ENCODE results near the gene ITPKA. TPM values are rescaled to one million over a fixed set of nuclear protein-coding genes. Genes with fewer than 3 reads are reported as not detected.

Gene ITPKA
- total RNA-seq, 3 donors from 2014 or later = 0.15 TPM; not detected in 2

GRCh38 chr15:41546851-41547786 lies 53.4 kb downstream of the ITPKA start:
- intact Hi-C loops (cut with DNase I; ENCODE audit: low total_unique reads) = no loop called here
- TF ChIP-seq POLR2AphosphoS5 (IDR thresholded peaks at IDR 0.05) = no peak
- TF ChIP-seq, protein P1, sequence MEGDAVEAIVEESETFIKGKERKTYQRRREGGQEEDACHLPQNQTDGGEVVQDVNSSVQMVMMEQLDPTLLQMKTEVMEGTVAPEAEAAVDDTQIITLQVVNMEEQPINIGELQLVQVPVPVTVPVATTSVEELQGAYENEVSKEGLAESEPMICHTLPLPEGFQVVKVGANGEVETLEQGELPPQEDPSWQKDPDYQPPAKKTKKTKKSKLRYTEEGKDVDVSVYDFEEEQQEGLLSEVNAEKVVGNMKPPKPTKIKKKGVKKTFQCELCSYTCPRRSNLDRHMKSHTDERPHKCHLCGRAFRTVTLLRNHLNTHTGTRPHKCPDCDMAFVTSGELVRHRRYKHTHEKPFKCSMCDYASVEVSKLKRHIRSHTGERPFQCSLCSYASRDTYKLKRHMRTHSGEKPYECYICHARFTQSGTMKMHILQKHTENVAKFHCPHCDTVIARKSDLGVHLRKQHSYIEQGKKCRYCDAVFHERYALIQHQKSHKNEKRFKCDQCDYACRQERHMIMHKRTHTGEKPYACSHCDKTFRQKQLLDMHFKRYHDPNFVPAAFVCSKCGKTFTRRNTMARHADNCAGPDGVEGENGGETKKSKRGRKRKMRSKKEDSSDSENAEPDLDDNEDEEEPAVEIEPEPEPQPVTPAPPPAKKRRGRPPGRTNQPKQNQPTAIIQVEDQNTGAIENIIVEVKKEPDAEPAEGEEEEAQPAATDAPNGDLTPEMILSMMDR (IDR thresholded peaks at IDR 0.05) = no peak
- TF ChIP-seq POLR2A (IDR thresholded peaks at IDR 0.05) = no peak

DNA sequence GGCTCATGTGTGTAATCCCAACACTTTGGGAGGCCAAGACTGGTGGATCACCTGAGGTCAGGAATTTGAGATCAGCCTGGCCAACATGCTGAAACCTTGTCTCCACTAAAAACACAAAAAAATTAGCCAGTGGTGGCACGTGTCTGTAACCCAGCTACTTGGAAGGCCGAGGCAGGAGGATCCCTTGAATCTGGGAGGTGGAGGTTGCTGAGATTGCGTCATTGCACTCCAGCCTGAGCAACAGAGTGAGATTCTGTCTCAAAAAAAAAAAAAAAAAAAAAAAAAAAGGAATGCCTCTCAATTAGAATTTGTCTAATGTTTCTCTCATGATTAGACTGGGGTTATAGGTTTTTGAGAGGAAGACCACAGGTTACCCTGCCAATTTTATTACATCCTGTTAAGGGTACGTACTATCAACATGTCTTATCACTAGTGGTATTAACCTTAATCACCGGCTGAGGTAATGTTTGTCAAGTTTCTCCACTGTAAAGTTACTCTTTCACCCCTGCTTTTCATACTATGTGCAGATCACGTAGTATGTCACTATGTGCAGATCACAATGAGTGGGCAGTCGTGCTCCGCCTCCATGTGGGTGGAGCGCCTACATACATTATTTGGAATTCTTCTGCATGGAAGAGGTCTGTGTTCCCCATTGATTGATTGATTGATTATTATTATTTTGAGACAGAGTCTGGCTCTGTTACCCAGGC lies 56.5 kb downstream of the ITPKA start:
- intact Hi-C loops (cut with DNase I; ENCODE audit: low total_unique reads) = loop anchor here (5.0 kb wide), 1 partner anchor 1787 kb away; no protein-coding TSS in a partner anchor
- H3K4me3 ChIP-seq = no peak overlapping the region
- TF ChIP-seq POLR2AphosphoS5 (IDR thresholded peaks at IDR 0.05) (no peak), POLR2A (IDR thresholded peaks at IDR 0.05) (no peak)
- TF ChIP-seq, protein P1 (IDR thresholded peaks at IDR 0.05) = no peak

More at GRCh38 chr15:41546851-41547786, 53.4 kb downstream of the ITPKA start:
- H3K36me3 ChIP-seq = no peaks in the 10 kb centered on the region
- no peaks in the 10 kb centered on the region for H3K4me1 ChIP-seq
- no peaks in the 10 kb centered on the region for H3K27me3 ChIP-seq
- no peak for DNase-seq (ENCODE audit: low spot score in 2 of 2)
- no peak overlapping the region for H3K27ac ChIP-seq
- no peak overlapping the region for H3K4me3 ChIP-seq
- no peaks in the 10 kb centered on the region for H3K9me3 ChIP-seq

More for the DNA sequence above, 56.5 kb downstream of the ITPKA start:
- H3K36me3 ChIP-seq = no peaks in the 10 kb centered on the region
- H3K4me1 ChIP-seq = no peaks in the 10 kb centered on the region
- H3K27ac ChIP-seq = no peak overlapping the region
- DNase-seq (ENCODE audit: low spot score in 2 of 2) = no peak
- H3K9me3 ChIP-seq = no peaks in the 10 kb centered on the region
- H3K27me3 ChIP-seq = no peaks in the 10 kb centered on the region

Other genes starting within 250 kb of the ITPKA start
- under 1 TPM; 0.33 to 0.80 (median 0.44) TPM for gene OIP5, start 161.3 kb upstream of the ITPKA start, total RNA-seq
- gene NUSAP1, start 161.0 kb upstream of the ITPKA start, total RNA-seq = 1 to 10 TPM; 5.0 to 8.2 (median 6.9) TPM
- 10 to 100 TPM in 2 of 3 donors, 1 to 10 TPM in 1; 6.9 to 19.9 (median 14.7) TPM for gene NDUFAF1, start 91.4 kb upstream of the ITPKA start, total RNA-seq
- gene RTF1, start 76.8 kb upstream of the ITPKA start, total RNA-seq = 10 to 100 TPM; 33.1 to 49.0 (median 34.2) TPM
- gene LTK, start 20.0 kb downstream of the ITPKA start, total RNA-seq = under 1 TPM in 2 of 3 donors, not detected in 1; 0.29 to 0.66 TPM
- 10 to 100 TPM; 22.7 to 28.2 (median 27.1) TPM for gene RPAP1, start 50.4 kb downstream of the ITPKA start, total RNA-seq
- gene TYRO3, start 65.3 kb downstream of the ITPKA start, total RNA-seq = 10 to 100 TPM in 1 of 3 donors, 1 to 10 TPM in 2; 6.9 to 36.8 (median 8.8) TPM
- 10 to 100 TPM; 37.8 to 70.2 (median 65.9) TPM for gene MGA, start 166.5 kb downstream of the ITPKA start, total RNA-seq

Data from breast epithelium (tissue), 4 donors.